AG09319 (cell line): Measurements from ENCODE around the gene ZP1.

Experiments used
- DNase-seq: peaks from one replicate; pipeline ENCODE4 v3.0.0-alpha.2; 2010; ENCODE audit warnings: low read depth; ENCODE audit errors: extremely low read depth
- TF ChIP-seq, protein P1 (sequence below): IDR thresholded peaks from 2 replicates; pipeline ENCODE4 v1.5.1; 2011; ENCODE audit warnings: low read depth, mild to moderate bottlenecking, inconsistent platforms, low read length, moderate library complexity

Gene ZP1

DNA sequence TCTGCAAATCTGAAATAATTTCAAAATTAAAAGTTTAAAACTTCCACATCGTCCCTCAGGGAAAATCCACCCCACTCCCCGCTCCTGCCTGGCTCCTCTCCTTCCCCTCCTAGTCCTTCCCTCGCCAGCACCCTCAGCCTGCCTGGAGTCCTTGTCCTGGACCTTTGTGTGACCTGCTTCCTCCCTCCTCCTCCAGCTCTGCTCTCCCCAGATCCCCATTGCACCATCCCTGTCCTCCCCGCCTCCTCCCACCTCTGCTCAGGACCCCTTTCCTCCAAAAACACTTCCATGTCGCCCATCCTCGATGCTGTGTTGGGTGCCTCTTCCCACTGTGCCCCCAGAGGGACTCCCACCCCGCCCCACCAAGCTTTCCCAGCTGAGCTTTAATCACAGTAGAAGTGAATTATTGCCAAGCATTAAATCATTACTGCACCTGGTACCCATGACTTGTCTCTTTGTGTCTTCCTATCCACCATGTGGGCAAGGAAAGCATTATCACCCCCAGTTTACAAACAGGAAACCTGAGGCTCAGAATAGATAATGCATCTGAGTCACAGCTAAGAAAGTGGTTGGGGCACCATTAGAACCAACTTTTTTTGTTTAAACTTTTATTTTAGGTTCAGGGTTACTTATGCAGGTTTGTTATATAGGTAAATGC is 2.4 kb upstream of the ZP1 start:
- TF ChIP-seq, protein P1, sequence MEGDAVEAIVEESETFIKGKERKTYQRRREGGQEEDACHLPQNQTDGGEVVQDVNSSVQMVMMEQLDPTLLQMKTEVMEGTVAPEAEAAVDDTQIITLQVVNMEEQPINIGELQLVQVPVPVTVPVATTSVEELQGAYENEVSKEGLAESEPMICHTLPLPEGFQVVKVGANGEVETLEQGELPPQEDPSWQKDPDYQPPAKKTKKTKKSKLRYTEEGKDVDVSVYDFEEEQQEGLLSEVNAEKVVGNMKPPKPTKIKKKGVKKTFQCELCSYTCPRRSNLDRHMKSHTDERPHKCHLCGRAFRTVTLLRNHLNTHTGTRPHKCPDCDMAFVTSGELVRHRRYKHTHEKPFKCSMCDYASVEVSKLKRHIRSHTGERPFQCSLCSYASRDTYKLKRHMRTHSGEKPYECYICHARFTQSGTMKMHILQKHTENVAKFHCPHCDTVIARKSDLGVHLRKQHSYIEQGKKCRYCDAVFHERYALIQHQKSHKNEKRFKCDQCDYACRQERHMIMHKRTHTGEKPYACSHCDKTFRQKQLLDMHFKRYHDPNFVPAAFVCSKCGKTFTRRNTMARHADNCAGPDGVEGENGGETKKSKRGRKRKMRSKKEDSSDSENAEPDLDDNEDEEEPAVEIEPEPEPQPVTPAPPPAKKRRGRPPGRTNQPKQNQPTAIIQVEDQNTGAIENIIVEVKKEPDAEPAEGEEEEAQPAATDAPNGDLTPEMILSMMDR = no peak
- DNase-seq = no peak

DNA sequence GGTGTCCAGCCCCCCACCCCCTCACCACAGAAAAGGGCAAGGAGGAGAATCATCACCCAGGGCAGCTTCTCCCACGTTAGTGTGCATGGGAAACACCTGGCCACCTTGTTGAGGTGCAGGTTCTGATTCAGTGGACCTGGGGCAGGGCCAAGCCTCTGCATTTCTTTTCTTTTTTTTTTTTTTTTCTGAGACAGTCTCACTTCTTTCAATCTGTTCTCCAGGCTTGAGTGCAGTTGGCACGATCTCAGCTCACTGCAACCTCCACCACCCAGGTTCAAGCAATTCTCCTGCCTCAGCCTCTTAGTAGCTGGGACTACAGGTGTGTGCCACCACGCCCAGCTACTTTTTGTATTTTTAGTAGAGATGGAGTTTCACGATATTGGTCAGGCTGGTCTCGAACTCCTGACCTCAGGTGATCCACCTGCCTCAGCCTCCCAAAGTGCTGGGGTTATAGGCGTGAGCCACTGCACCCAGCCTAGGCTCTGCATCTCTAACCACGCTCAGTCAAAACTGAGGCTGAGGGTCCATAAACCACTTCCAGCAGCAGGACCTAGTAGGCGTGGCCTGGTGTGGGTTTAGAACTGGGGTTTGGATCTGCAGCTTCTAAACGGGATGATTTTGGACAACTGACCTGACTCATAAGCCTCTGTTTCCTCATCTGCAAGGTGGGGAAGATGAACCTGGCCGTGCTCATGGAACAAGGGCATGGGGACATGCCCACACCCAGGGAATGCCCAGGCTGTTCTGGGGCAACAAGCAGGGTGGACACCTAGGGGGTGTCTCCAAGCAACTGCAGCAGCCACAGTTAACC is 734 bp downstream of the ZP1 start:
- TF ChIP-seq, protein P1 = no peak
- DNase-seq = no peak

DNA sequence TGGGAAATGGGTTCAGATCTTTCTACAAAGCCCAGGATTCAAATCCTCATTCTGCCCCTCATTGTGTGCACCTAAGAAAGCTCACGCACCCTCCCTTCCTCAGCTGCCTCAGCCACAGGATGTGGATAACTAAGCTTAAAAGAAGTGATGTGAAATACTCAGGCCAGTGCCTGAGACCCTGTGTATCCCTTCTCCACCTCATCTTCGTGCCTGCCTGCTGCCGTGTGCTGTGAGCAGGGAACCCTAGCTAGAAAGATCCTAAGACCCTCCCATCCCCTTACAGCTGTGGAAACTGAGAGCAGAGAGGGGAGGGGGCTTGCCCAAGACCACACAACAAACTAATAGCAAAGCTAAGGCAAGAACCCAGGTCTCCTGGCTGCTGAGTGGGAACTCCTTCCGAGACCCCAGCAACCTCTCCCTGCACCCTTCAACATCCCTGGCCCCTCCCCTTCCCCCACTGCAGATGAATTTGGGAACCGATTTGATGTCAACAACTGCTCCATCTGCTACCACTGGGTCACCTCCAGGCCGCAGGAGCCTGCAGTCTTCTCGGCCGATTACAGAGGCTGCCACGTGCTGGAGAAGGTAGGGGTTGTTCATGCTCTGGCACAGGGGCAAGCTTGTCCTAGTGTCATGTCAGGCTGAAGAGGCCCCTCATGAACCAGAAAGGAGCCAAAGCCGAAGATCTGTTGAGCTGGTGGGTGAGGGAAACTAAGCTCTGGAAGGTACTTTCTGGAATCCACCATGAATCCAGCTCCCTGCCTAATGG is 1.5 kb downstream of the ZP1 start:
- no peak for DNase-seq
- TF ChIP-seq, protein P1 = no peak

DNA sequence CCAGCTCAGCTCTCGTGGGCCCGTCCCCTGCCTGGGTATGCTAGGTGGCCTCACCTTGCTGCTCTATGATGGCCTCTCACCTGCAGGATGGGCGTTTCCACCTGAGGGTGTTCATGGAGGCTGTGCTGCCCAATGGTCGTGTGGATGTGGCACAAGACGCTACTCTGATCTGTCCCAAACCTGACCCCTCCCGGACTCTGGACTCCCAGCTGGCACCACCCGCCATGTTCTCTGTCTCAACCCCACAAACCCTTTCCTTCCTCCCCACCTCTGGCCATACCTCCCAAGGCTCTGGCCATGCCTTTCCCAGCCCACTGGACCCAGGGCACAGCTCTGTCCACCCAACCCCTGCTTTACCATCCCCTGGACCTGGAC is 2.1 kb downstream of the ZP1 start:
- DNase-seq = no peak
- TF ChIP-seq, protein P1 = no peak

DNA sequence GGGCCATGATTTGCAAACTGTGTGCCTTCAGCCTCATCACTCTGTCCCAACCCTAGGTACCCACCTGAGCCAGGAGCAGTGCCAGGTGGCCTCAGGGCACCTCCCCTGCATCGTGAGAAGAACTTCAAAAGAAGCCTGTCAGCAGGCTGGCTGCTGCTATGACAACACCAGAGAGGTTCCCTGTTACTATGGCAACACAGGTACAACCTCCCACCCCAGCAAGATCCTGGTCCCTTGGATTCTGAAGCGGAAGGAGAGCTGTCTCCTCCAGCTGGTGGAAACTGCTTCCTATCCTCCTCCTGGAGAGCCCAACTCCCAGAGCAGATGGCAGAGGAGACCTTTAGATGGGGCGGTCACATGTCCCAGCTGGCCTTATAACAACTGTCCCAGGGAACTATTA is 2.9 kb downstream of the ZP1 start:
- DNase-seq = no peak
- TF ChIP-seq, protein P1 = no peak

DNA sequence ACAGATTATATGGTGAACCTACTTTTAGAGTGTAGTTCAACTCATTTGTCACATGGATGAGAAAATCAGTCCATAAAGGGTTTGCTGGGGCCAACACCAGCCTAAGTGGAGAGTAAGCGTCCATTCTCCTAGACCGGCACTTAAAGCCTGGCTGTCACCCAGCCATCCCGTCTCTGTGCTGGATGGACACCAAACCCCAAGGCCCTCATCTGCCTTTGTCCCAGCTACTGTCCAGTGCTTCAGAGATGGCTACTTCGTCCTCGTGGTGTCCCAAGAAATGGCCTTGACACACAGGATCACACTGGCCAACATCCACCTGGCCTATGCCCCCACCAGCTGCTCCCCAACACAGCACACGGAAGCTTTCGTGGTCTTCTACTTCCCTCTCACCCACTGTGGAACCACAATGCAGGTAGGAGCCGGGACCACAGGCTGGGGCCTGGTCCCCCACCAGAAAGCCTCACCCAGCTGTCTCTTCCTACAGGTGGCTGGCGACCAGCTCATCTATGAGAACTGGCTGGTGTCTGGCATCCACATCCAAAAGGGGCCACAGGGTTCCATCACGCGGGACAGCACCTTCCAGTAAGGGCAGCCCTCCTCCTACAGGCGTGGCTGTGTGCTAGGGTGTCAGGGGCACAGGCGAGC is 3.5 kb downstream of the ZP1 start:
- DNase-seq = no peak
- TF ChIP-seq, protein P1 = no peak
